SK-N-SH treated with all-trans-retinoic acid at 6 μM for 48 hours (cell line): ENCODE results near the gene SKI.

Source experiments
- ATAC-seq: fragments of 200-7000 bp; cut with Tn5 transposase; 3 replicates; pipeline ENCODE4 v1.9.1; 2020; ENCODE audit warnings: mild to moderate bottlenecking, moderate library complexity
- BACH2 ChIP-seq: fragments of 250-450 bp; sonication (Bioruptor Pico); IDR thresholded peaks from 2 replicates; pipeline ENCODE4 v1.9.0; 2021; ENCODE audit warnings: mild to moderate bottlenecking, borderline replicate concordance
- ESRRG ChIP-seq: fragments of 250-450 bp; sonication (Bioruptor Pico); IDR thresholded peaks from 2 replicates; pipeline ENCODE4 v1.6.1; 2021; ENCODE audit warnings: mild to moderate bottlenecking
- GLIS3 ChIP-seq: fragments of 250-450 bp; sonication (Bioruptor Pico); IDR thresholded peaks from 2 replicates; pipeline ENCODE4 v1.5.0; 2020; ENCODE audit warnings: mild to moderate bottlenecking, moderate library complexity
- ISL1 ChIP-seq: fragments of 250-450 bp; sonication (Bioruptor Pico); IDR thresholded peaks from 2 replicates; pipeline ENCODE4 v2.1.2; 2022; ENCODE audit warnings: mild to moderate bottlenecking, moderate library complexity
- PPARA ChIP-seq: fragments of 250-450 bp; sonication (Bioruptor Pico); IDR thresholded peaks from 2 replicates; pipeline ENCODE4 v1.5.0; 2020; ENCODE audit warnings: mild to moderate bottlenecking, borderline replicate concordance
- RARB ChIP-seq: fragments of 250-450 bp; sonication (Bioruptor Pico); IDR thresholded peaks from 2 replicates; pipeline ENCODE4 v1.8.0; 2021; ENCODE audit warnings: mild to moderate bottlenecking, moderate library complexity
- TCF4 ChIP-seq: fragments of 250-450 bp; sonication (Bioruptor Pico); IDR thresholded peaks from 2 replicates; pipeline ENCODE4 v1.8.0; 2021; ENCODE audit warnings: mild to moderate bottlenecking, moderate library complexity, borderline replicate concordance
- ZC3H10 ChIP-seq: fragments of 250-450 bp; sonication (Bioruptor Pico); IDR thresholded peaks from 2 replicates; pipeline ENCODE4 v1.5.1; 2021; ENCODE audit warnings: mild to moderate bottlenecking, moderate library complexity
- ZFP3 ChIP-seq: fragments of 250-450 bp; sonication (Bioruptor Pico); IDR thresholded peaks from 2 replicates; pipeline ENCODE4 v1.5.0; 2020; ENCODE audit warnings: mild to moderate bottlenecking, moderate library complexity
- ZNF565 ChIP-seq: fragments of 450-650 bp; formaldehyde crosslinking; conservative IDR thresholded peaks from 2 replicates; pipeline ENCODE4 v1.5.0; 2020; ENCODE audit warnings: low read depth, mild to moderate bottlenecking, moderate library complexity
- ZNF70 ChIP-seq: fragments of 450-650 bp; formaldehyde crosslinking; IDR thresholded peaks from 2 replicates; pipeline ENCODE4 v1.5.0; 2020; ENCODE audit warnings: mild to moderate bottlenecking, moderate library complexity
- ZNF8 ChIP-seq: fragments of 450-650 bp; formaldehyde crosslinking; IDR thresholded peaks from 2 replicates; pipeline ENCODE4 v1.5.0; 2020; ENCODE audit warnings: mild to moderate bottlenecking, moderate library complexity
- TF ChIP-seq, protein P1 (sequence below): fragments of 250-450 bp; sonication (Bioruptor Pico); IDR thresholded peaks from 2 replicates; pipeline ENCODE4 v1.8.0; 2020; ENCODE audit warnings: mild to moderate bottlenecking, moderate library complexity, borderline replicate concordance
- TF ChIP-seq, protein P2 (sequence below): fragments of 250-450 bp; sonication (Bioruptor Pico); IDR thresholded peaks from 2 replicates; pipeline ENCODE4 v1.5.1; 2020; ENCODE audit warnings: low read depth, mild to moderate bottlenecking, moderate library complexity
- TF ChIP-seq, protein P3 (sequence below): fragments of 250-450 bp; sonication (Bioruptor Pico); IDR thresholded peaks from 2 replicates; pipeline ENCODE4 v1.5.1; 2021; ENCODE audit warnings: mild to moderate bottlenecking, moderate library complexity
- TF ChIP-seq, protein P4 (sequence below): fragments of 250-450 bp; sonication (Bioruptor Pico); IDR thresholded peaks from 2 replicates; pipeline ENCODE4 v1.5.0; 2020; ENCODE audit warnings: mild to moderate bottlenecking, moderate library complexity

Gene SKI

DNA sequence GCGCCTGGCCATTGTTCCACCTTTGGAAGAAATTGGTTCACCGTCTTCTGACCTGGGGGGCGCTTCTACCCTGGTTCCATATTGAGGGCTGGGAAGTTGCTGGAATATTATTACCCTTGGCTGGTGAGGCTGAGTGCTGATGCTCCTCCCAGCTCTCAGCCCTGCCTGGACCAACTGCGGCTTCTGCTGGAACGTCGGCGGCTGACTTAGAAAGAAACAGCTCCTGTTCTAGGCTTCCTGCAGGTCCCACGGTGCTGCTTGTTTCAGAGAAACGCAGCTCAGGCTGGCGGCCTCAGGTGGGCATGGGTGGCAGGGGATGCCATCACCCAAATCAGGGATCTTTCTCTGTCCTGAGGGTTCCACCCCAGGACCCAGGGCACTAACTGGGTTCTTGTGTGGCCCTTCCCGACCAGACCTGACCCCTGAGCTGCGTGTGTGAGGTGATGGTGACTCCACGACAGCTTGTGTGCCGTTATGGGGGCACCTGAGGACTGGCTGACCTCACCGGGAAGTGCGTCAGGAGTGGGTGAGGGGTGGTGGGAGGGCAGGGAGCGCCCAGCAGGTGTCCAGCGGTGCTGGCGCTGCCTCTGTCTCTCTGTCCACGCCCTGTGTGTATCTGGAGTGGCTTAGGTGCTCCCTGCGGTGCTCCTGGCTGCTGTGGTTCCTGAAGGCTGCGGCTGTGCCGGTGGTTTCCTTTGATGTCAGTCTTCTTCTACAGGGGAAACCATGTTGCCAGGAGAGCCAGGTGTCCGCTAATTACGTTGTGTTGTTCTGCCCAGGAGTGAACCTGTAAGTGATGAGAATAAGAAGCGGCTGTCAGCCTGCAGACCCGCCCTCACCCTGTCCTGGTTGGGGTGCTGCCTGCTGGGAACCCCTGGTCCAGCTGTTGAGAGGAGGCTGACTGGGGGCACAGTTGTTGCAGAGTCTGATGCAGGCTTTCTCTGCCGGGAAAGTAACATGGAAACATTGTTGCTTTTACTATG, 8.9 kb downstream of the SKI start (continued):
- no peak for TF ChIP-seq BACH2 (CRISPR knock-in tag)
- TF ChIP-seq, protein P1, sequence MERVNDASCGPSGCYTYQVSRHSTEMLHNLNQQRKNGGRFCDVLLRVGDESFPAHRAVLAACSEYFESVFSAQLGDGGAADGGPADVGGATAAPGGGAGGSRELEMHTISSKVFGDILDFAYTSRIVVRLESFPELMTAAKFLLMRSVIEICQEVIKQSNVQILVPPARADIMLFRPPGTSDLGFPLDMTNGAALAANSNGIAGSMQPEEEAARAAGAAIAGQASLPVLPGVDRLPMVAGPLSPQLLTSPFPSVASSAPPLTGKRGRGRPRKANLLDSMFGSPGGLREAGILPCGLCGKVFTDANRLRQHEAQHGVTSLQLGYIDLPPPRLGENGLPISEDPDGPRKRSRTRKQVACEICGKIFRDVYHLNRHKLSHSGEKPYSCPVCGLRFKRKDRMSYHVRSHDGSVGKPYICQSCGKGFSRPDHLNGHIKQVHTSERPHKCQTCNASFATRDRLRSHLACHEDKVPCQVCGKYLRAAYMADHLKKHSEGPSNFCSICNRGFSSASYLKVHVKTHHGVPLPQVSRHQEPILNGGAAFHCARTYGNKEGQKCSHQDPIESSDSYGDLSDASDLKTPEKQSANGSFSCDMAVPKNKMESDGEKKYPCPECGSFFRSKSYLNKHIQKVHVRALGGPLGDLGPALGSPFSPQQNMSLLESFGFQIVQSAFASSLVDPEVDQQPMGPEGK (CRISPR knock-in tag) = no peak
- no peak for TF ChIP-seq ZNF565

DNA sequence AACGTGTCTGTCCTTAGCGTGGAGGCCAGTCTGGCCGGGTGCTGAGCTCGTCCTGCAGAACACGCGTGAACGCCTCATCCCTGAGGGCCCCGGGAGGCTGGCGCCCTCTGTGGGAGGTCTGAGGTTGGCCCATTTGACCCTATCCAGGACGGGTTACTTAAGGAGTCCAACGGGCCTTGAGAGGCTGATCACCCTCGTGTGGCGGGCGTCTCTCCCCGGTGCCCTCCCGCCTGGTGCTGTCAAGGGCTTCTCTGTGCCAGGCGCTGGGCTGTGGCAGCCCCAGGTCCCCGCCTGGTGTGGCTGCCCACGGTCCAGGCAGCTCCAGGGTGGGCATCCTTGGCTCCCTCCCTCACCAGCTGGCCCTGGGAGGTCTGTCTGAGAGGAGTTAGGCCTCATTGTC, 9.7 kb downstream of the SKI start:
- no peak for TF ChIP-seq BACH2 (CRISPR knock-in tag)
- ATAC-seq = peak; percentile 10; the same call in 1 of the 3 replicates

DNA sequence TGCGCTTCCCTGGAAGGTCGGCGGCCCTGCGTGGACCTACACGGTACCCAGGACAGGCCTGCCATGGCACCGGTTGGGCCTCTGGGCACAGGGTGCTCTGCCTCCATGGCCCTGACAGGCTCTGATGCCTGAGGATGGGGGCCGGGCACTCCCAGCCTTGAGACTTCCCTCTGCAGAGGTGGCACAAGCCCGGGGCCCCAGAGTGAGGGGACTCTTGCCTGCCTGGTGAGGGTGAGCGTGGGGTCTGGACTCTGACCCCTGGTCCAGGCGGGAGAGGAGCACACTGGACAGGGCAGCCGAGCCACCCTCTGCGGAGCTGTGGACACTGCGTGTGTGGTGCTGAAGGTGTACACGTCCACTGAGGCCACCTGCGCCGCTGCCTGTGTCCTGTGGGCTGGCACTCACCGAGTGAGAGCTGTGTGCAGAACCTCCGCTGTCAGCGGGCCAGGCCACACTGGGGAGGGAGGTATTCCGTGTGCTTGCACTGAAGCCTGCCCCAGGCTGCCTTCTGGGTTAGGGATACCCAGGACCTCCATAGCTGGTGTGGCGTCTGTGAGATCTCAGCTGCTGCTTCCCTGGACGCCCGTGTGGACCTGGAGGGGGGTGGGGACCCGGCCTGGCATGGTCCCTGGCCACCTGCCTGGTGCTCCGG, 10.4 kb downstream of the SKI start:
- TF ChIP-seq, protein P1 (CRISPR knock-in tag) = no peak
- TF ChIP-seq, protein P2, sequence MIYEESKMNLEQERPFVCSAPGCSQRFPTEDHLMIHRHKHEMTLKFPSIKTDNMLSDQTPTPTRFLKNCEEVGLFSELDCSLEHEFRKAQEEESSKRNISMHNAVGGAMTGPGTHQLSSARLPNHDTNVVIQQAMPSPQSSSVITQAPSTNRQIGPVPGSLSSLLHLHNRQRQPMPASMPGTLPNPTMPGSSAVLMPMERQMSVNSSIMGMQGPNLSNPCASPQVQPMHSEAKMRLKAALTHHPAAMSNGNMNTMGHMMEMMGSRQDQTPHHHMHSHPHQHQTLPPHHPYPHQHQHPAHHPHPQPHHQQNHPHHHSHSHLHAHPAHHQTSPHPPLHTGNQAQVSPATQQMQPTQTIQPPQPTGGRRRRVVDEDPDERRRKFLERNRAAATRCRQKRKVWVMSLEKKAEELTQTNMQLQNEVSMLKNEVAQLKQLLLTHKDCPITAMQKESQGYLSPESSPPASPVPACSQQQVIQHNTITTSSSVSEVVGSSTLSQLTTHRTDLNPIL = no peak
- no peak for TF ChIP-seq ESRRG
- TF ChIP-seq ZFP3 = no peak
- no peak for TF ChIP-seq TCF4
- no peak for TF ChIP-seq ZC3H10 (CRISPR knock-in tag)
- TF ChIP-seq, protein P3, sequence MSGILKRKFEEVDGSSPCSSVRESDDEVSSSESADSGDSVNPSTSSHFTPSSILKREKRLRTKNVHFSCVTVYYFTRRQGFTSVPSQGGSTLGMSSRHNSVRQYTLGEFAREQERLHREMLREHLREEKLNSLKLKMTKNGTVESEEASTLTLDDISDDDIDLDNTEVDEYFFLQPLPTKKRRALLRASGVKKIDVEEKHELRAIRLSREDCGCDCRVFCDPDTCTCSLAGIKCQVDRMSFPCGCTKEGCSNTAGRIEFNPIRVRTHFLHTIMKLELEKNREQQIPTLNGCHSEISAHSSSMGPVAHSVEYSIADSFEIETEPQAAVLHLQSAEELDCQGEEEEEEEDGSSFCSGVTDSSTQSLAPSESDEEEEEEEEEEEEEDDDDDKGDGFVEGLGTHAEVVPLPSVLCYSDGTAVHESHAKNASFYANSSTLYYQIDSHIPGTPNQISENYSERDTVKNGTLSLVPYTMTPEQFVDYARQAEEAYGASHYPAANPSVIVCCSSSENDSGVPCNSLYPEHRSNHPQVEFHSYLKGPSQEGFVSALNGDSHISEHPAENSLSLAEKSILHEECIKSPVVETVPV = no peak
- TF ChIP-seq GLIS3 (CRISPR knock-in tag) = no peak
- TF ChIP-seq PPARA (CRISPR knock-in tag) = no peak
- no peak for TF ChIP-seq RARB (CRISPR knock-in tag)
- TF ChIP-seq ZNF70 = no peak
- TF ChIP-seq ISL1 = no peak
- TF ChIP-seq BACH2 (CRISPR knock-in tag) = no peak
- TF ChIP-seq, all 23 proteins: peak for 0
- no peak for ATAC-seq

DNA sequence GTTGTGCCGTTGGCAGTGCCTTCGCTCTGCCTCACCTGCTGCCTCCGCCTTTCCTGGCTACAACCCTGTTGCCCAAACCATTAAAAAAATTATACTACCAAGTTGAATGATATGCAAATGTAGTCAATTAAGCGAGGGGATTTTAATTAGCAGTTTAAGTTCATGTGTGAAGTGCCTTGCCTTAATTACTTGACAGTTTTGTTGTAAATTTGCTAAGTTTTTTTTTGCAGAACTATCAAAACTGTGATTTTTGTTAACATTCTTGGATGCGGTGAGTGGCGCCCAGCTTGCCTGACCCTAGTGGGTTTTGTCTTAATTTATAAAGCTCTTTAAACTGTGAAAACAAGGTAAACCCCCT, 10.9 kb downstream of the SKI start:
- ATAC-seq = no peak
- no peak for TF ChIP-seq ZNF8
- TF ChIP-seq, protein P4, sequence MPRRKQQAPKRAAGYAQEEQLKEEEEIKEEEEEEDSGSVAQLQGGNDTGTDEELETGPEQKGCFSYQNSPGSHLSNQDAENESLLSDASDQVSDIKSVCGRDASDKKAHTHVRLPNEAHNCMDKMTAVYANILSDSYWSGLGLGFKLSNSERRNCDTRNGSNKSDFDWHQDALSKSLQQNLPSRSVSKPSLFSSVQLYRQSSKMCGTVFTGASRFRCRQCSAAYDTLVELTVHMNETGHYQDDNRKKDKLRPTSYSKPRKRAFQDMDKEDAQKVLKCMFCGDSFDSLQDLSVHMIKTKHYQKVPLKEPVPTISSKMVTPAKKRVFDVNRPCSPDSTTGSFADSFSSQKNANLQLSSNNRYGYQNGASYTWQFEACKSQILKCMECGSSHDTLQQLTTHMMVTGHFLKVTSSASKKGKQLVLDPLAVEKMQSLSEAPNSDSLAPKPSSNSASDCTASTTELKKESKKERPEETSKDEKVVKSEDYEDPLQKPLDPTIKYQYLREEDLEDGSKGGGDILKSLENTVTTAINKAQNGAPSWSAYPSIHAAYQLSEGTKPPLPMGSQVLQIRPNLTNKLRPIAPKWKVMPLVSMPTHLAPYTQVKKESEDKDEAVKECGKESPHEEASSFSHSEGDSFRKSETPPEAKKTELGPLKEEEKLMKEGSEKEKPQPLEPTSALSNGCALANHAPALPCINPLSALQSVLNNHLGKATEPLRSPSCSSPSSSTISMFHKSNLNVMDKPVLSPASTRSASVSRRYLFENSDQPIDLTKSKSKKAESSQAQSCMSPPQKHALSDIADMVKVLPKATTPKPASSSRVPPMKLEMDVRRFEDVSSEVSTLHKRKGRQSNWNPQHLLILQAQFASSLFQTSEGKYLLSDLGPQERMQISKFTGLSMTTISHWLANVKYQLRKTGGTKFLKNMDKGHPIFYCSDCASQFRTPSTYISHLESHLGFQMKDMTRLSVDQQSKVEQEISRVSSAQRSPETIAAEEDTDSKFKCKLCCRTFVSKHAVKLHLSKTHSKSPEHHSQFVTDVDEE (CRISPR knock-in tag) = no peak
